A549 (cell line): ENCODE data around the gene TBX2. TPM values are rescaled to one million over a fixed set of nuclear protein-coding genes. Genes with fewer than 3 reads are reported as not detected.

Source experiments
- ATAC-seq, 2 experiments: fragments of 200-7000 bp in 1 of 2; fragments of >200 bp in 1 of 2; cut with Nextera tagmentation in 1 of 2; cut with Tn5 transposase in 1 of 2; 3 replicates each; pipeline versions ENCODE4 v1.8.0 to v1.9.1; 2018 to 2020; ENCODE audit warnings: mild to moderate bottlenecking in 1 of 2, moderate library complexity in 1 of 2
- CTCF ChIA-PET: fragments of 300-600 bp; sonication (Branson Sonifier 250); formaldehyde crosslinking; extraction: SDS; loops from one replicate; lab custom pipeline; 2021; ENCODE audit warnings: antibody characterized with exemption, inconsistent platforms; lab: Yijun Ruan, JAX
- POLR2A ChIA-PET: fragments of 350-600 bp; formaldehyde crosslinking; extraction: SDS; loops from one replicate; lab custom pipeline; 2021; ENCODE audit warnings: antibody characterized with exemption, inconsistent platforms; lab: Yijun Ruan, JAX
- DNase-seq, 2 experiments: peaks; one replicate each; pipeline versions ENCODE4 v3.0.0 to v3.0.0-alpha.2; 2011 to 2016; ENCODE audit warnings: low read depth in 1 of 2, low spot score in 1 of 2
- FAIRE-seq: peaks from 2 replicates; lab custom pipeline; 2011; peaks lifted over from hg19 to GRCh38; lab: Jason Lieb, UNC
- H3K27ac ChIP-seq, 2 experiments: fragments of >200 bp; sonication (Bioruptor Twin); formaldehyde crosslinking; 3 replicates each; pipeline ENCODE4 v1.5.1; 2016 to 2017
- H3K4me1 ChIP-seq: fragments of >200 bp; sonication (Bioruptor Twin); formaldehyde crosslinking; 3 replicates; pipeline ENCODE4 v1.6.1; 2016
- H3K4me2 ChIP-seq: fragments of >200 bp; sonication (Bioruptor Twin); formaldehyde crosslinking; 3 replicates; pipeline ENCODE4 v1.6.1; 2016
- H3K4me3 ChIP-seq: fragments of >200 bp; sonication (Bioruptor Twin); formaldehyde crosslinking; 3 replicates; pipeline ENCODE4 v1.5.1; 2016
- H3K9me3 ChIP-seq: fragments of >200 bp; sonication (Bioruptor Twin); formaldehyde crosslinking; 3 replicates; pipeline ENCODE4 v1.6.1; 2016
- ATOH8 ChIP-seq: fragments of 250-450 bp; sonication (Bioruptor Pico); IDR thresholded peaks from 2 replicates; pipeline ENCODE4 v1.5.0; 2020; ENCODE audit warnings: low read depth, mild to moderate bottlenecking, moderate library complexity
- CEBPB ChIP-seq, 2 experiments: fragments of >200 bp in 1 of 2; sonication (Bioruptor Twin) in 1 of 2; formaldehyde crosslinking in 1 of 2; IDR thresholded peaks; 2 replicates each; pipeline ENCODE4 v1.6.1; 2012 to 2016
- CHD4 ChIP-seq: fragments of 200-600 bp; sonication (generic); IDR thresholded peaks from 2 replicates; pipeline ENCODE4 v1.6.1; 2016; ENCODE audit warnings: antibody characterized with exemption, mild to moderate bottlenecking, borderline replicate concordance
- CTCF ChIP-seq: fragments of >200 bp; sonication (Bioruptor Twin); formaldehyde crosslinking; IDR thresholded peaks from 3 replicates; pipeline ENCODE4 v1.5.1; 2016
- EHF ChIP-seq: fragments of 250-450 bp; sonication (Bioruptor Pico); IDR thresholded peaks from 2 replicates; pipeline ENCODE4 v1.5.0; 2020; ENCODE audit warnings: mild to moderate bottlenecking
- ESRRA ChIP-seq: fragments of 150-350 bp; IDR thresholded peaks from 2 replicates; pipeline ENCODE4 v1.6.1; 2014; ENCODE audit warnings: mild to moderate bottlenecking, low read length, borderline replicate concordance
- KDM5A ChIP-seq: fragments of 200-600 bp; sonication (generic); IDR thresholded peaks from 2 replicates; pipeline ENCODE4 v1.6.1; 2016; ENCODE audit warnings: antibody characterized with exemption, mild to moderate bottlenecking
- MAFK ChIP-seq: fragments of 450-650 bp; IDR thresholded peaks from 2 replicates; pipeline ENCODE4 v1.6.1; 2014; ENCODE audit not compliant: partially characterized antibody
- NFE2L2 ChIP-seq: fragments of 150-350 bp; conservative IDR thresholded peaks from 2 replicates; pipeline ENCODE4 v1.6.1; 2014; ENCODE audit warnings: low read length
- RAD21 ChIP-seq, 2 experiments: fragments of >200 bp in 1 of 2; sonication (Bioruptor Twin) in 1 of 2; formaldehyde crosslinking in 1 of 2; IDR thresholded peaks in 1 of 2; conservative IDR thresholded peaks in 1 of 2; 2 replicates in 1 of 2; 3 replicates in 1 of 2; pipeline ENCODE4 v1.6.1; 2012 to 2018; ENCODE audit warnings: inconsistent platforms in 1 of 2
- RCOR1 ChIP-seq: fragments of 150-350 bp; IDR thresholded peaks from 2 replicates; pipeline ENCODE4 v1.6.1; 2014; ENCODE audit warnings: antibody characterized with exemption, low read length, low read depth
- RNF2 ChIP-seq: fragments of 200-600 bp; sonication (generic); IDR thresholded peaks from 2 replicates; pipeline ENCODE4 v1.6.1; 2016; ENCODE audit warnings: low read depth, mild to moderate bottlenecking, antibody characterized with exemption, moderate library complexity, borderline replicate concordance
- SMC3 ChIP-seq: fragments of >200 bp; sonication (Bioruptor Twin); formaldehyde crosslinking; IDR thresholded peaks from 3 replicates; pipeline ENCODE4 v1.6.1; 2018; ENCODE audit warnings: inconsistent platforms
- SREBF2 ChIP-seq: fragments of 450-650 bp; IDR thresholded peaks from 2 replicates; pipeline ENCODE4 v1.6.1; 2014; ENCODE audit warnings: mild to moderate bottlenecking, moderate library complexity
- USF2 ChIP-seq: fragments of 450-650 bp; IDR thresholded peaks from 2 replicates; pipeline ENCODE4 v1.6.1; 2014; ENCODE audit warnings: antibody characterized with exemption
- ZFP36 ChIP-seq: fragments of 450-650 bp; IDR thresholded peaks from 2 replicates; pipeline ENCODE4 v1.6.1; 2014; ENCODE audit warnings: borderline replicate concordance; ENCODE audit not compliant: partially characterized antibody
- WGBS: methylation state at CpG from one replicate; pipeline ENCODE4 v1.1.6; 2017; ENCODE audit errors: missing lambda C conversion rate; 5-methylcytosine and 5-hydroxymethylcytosine counted together
- polyA plus RNA-seq, 4 experiments: library from polyadenylated mRNA; depleted of rRNA in 3 of 4; stranded (reverse); fragments of >200 nt; fragmentation: RNase III in 1 of 4; extraction: RNeasy Plus Mini Kit Qiagen cat#74134 plus additional on column Dnase treatment in 1 of 4; gene quantifications; 2 replicates in 3 of 4; 3 replicates in 1 of 4; pipeline ENCODE4 v1.2.3, GENCODE V29; 2011 to 2017

Gene TBX2
- polyA plus RNA-seq, 2 of the 4 experiments (the other 2 are of a cell fraction), result 0.71 to 2.3 TPM

- ChIA-PET CTCF (interaction anchor here (1.0 to 2.8 kb wide), 6 partner anchors 10 to 672 kb away, joined by 3 to 10 read pairs (median 5); no protein-coding TSS in a partner anchor), POLR2A (no interaction called here)
- 96% methylated on average over 3 of the region's 3 CpGs for WGBS
- FAIRE-seq, result no peak
- Histone ChIP-seq H3K4me2 (no peak overlapping the region), H3K4me3 (no peak overlapping the region), H3K9me3 (no peaks in the 10 kb centered on the region), H3K4me1 (peaks cover 7% of the 10 kb centered on the region; the same call in 2 of the 3 replicates), H3K27ac (no peak overlapping the region)
- no peak for ATAC-seq
- no peak for DNase-seq
- no peak for TF ChIP-seq CHD4
- no peak for TF ChIP-seq ESRRA
- no peak for TF ChIP-seq ZFP36
- no peak for TF ChIP-seq CEBPB (IDR thresholded peaks at IDR 0.05)
- TF ChIP-seq EHF (CRISPR knock-in tag), result no peak
- TF ChIP-seq ATOH8 (CRISPR knock-in tag), result no peak
- no peak for TF ChIP-seq SREBF2
These were observed 7.0 kb upstream of the TBX2 start for GRCh38 chr17:61392679-61393078.

- 0 out of 5 replicates have a peak, but pooled peaks of 1 of the 2 experiments have one; percentile 16 for TF ChIP-seq RAD21 (conservative IDR thresholded peaks at IDR 0.05 in 1 of 2, IDR thresholded peaks at IDR 0.05 in 1 of 2)
- TF ChIP-seq SMC3, result peak; percentile 21; the same call in 1 of the 3 replicates
- no peak for TF ChIP-seq EHF (CRISPR knock-in tag)
- peak; percentile 32; the same call in 2 of the 3 replicates for TF ChIP-seq CTCF
- FAIRE-seq (no peak), ATAC-seq (peak; percentile 17 to 30; a peak in 4 of 6 replicates), DNase-seq (peak in 1 of 2 experiments; percentile 51)
- Histone ChIP-seq H3K4me2 (no peak overlapping the region), H3K4me1 (peaks cover 9% of the 10 kb centered on the region; the same call in 2 of the 3 replicates), H3K27ac (no peak overlapping the region), H3K4me3 (no peak overlapping the region), H3K9me3 (no peaks in the 10 kb centered on the region)
- ChIA-PET POLR2A (interaction anchor here (0.6 kb wide), 1 partner anchor 158 kb away, joined by 4 read pairs; no protein-coding TSS in a partner anchor), CTCF (interaction anchor here (0.6 to 3.0 kb wide), 12 partner anchors 11 to 673 kb away, joined by 3 to 21 read pairs (median 6); no protein-coding TSS in a partner anchor)
- 78% methylated on average over 3 of the region's 3 CpGs for WGBS
These were observed 6.1 kb upstream of the TBX2 start for GRCh38 chr17:61393550-61393903.

GRCh38 chr17:61393904-61394629 is 5.6 kb upstream of the TBX2 start:
- no peak overlapping the region for H3K4me2 ChIP-seq
- ATAC-seq, result no peak
- ChIA-PET POLR2A (interaction anchor here (0.6 kb wide), 1 partner anchor 158 kb away, joined by 4 read pairs; no protein-coding TSS in a partner anchor), CTCF (interaction anchor here (0.5 to 3.0 kb wide), 14 partner anchors 11 to 673 kb away, joined by 3 to 21 read pairs (median 4); no protein-coding TSS in a partner anchor)
- FAIRE-seq, result no peak
- peak overlapping the region in 1 of 2 experiments; percentile 56; a peak in 3 of 6 replicates for H3K27ac ChIP-seq
- H3K4me3 ChIP-seq, result no peak overlapping the region
- 85% methylated on average over 7 of the region's 7 CpGs for WGBS
- H3K4me1 ChIP-seq, result peaks cover 11% of the 10 kb centered on the region; the same call in 2 of the 3 replicates
- H3K9me3 ChIP-seq, result no peaks in the 10 kb centered on the region
- TF ChIP-seq SMC3 (0 out of 3 replicates have a peak, but pooled peaks have one; percentile 1), MAFK (no peak), RCOR1 (no peak), SREBF2 (no peak), NFE2L2 (no peak), RNF2 (no peak), KDM5A (no peak), USF2 (no peak)
- no peak for DNase-seq
